Mesendoderm (in vitro differentiated cells): ENCODE results near the gene TTC23L.

Experiments used
- DNase-seq: peaks from one replicate; pipeline ENCODE4 v3.0.0; 2013
- H2AK5ac ChIP-seq: 2 replicates; pipeline ENCODE4 v1.6.1; 2013; ENCODE audit warnings: low read length, inconsistent platforms
- H2BK120ac ChIP-seq: 2 replicates; pipeline ENCODE4 v1.6.1; 2013; ENCODE audit warnings: low read depth, mild to moderate bottlenecking, low read length, moderate library complexity, mixed read lengths
- H2BK15ac ChIP-seq: replicated peaks from 2 replicates; pipeline ENCODE4 v1.6.1; 2013; ENCODE audit warnings: low read depth, mild to moderate bottlenecking, moderate library complexity
- H2BK5ac ChIP-seq: 2 replicates; pipeline ENCODE4 v1.6.1; 2013; ENCODE audit warnings: low read length, inconsistent platforms
- H3K18ac ChIP-seq: 2 replicates; pipeline ENCODE4 v1.6.1; 2013; ENCODE audit warnings: mild to moderate bottlenecking, low read length, mixed read lengths
- H3K23ac ChIP-seq: one replicate; pipeline ENCODE4 v1.6.1; 2013; ENCODE audit warnings: low read length
- H3K27ac ChIP-seq: 2 replicates; pipeline ENCODE4 v1.5.1; 2013; ENCODE audit warnings: low read depth, mild to moderate bottlenecking, inconsistent platforms, low read length, moderate library complexity
- H3K27me3 ChIP-seq: 2 replicates; pipeline ENCODE4 v1.6.1; 2013; ENCODE audit warnings: low read length, control low read depth, mild to moderate bottlenecking, inconsistent platforms; ENCODE audit not compliant: insufficient read depth, poor library complexity
- H3K36me3 ChIP-seq: 2 replicates; pipeline ENCODE4 v1.6.1; 2013; ENCODE audit warnings: low read length, inconsistent platforms; ENCODE audit not compliant: control insufficient read depth, insufficient read depth
- H3K4ac ChIP-seq: one replicate; pipeline ENCODE4 v1.6.1; 2013; ENCODE audit warnings: low read depth, mild to moderate bottlenecking, low read length, moderate library complexity
- H3K4me1 ChIP-seq: 2 replicates; pipeline ENCODE4 v1.6.1; 2013; ENCODE audit warnings: low read depth, low read length, inconsistent platforms; ENCODE audit not compliant: control insufficient read depth
- H3K4me2 ChIP-seq: 2 replicates; pipeline ENCODE4 v1.6.1; 2013; ENCODE audit warnings: low read length
- H3K4me3 ChIP-seq: 2 replicates; pipeline ENCODE4 v1.5.1; 2013; ENCODE audit warnings: mild to moderate bottlenecking, low read length
- H3K56ac ChIP-seq: one replicate; pipeline ENCODE4 v1.6.1; 2013; ENCODE audit warnings: low read length
- H3K79me1 ChIP-seq: 2 replicates; pipeline ENCODE4 v1.6.1; 2013; ENCODE audit warnings: low read length, inconsistent platforms
- H3K79me2 ChIP-seq: 2 replicates; pipeline ENCODE4 v1.6.1; 2013; ENCODE audit warnings: mild to moderate bottlenecking, low read length; ENCODE audit not compliant: control insufficient read depth, insufficient read depth
- H3K9ac ChIP-seq: 2 replicates; pipeline ENCODE4 v1.6.1; 2013; ENCODE audit warnings: low read length, inconsistent platforms
- H4K5ac ChIP-seq: one replicate; pipeline ENCODE4 v1.6.1; 2013; ENCODE audit warnings: low read length
- H4K8ac ChIP-seq: one replicate; pipeline ENCODE4 v1.6.1; 2013; ENCODE audit warnings: low read depth, mild to moderate bottlenecking, control low read depth, low read length, moderate library complexity
- WGBS: extraction: QIAGEN DNeasy Blood & Tissue Kit; methylation state at CpG from one replicate; pipeline ENCODE4 v1.1.7; 2013; ENCODE audit warnings: low lambda C conversion rate, missing lambda C conversion rate; ENCODE audit not compliant: insufficient coverage; ENCODE audit errors: extremely low coverage; 5-methylcytosine and 5-hydroxymethylcytosine counted together

The TTC23L gene

DNA sequence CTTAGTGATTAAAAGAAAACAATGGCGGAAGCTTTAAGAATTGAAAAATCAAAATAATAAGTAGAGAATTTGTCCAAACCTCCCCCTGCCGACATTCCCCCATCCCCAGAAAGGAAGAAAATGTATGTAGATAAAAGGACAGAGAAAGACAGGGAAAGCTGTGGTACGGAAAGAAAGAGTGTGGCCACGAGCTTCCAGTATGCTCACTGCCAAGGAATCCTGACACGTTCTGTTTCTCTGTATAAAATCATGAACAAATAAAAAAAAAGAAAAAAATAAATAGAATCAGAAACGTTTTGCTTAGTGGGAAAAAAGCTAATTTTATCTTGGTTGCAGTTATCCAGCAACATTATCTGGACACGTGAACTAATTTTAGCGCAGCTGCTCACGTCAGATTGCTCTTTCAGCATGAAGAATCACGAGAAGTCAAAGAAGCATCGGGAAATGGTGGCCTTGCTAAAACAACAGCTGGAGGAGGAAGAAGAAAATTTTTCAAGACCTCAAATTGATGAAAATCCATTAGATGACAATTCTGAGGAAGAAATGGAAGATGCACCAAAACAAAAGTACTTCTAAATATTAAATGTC is 105.6 kb downstream of the TTC23L start:
- H3K4me2 ChIP-seq: no peak overlapping the region
- H3K56ac ChIP-seq: no peak overlapping the region
- no peak overlapping the region for H3K18ac ChIP-seq
- no peak overlapping the region for H3K4ac ChIP-seq
- no peak overlapping the region for H4K8ac ChIP-seq
- H3K23ac ChIP-seq: no peak overlapping the region
- H2BK5ac ChIP-seq: no peak overlapping the region
- no peak for DNase-seq
- no peak overlapping the region for H4K5ac ChIP-seq
- no peaks in the 10 kb centered on the region for H3K27me3 ChIP-seq
- no peaks in the 10 kb centered on the region for H3K4me1 ChIP-seq
- peaks cover 6% of the 10 kb centered on the region for H3K36me3 ChIP-seq
- H3K27ac ChIP-seq: no peak overlapping the region
- H2BK120ac ChIP-seq: no peak overlapping the region
- no CpG with 5 or more reads among the region's 11 CpGs for WGBS
- no peak overlapping the region for H3K4me3 ChIP-seq
- H3K79me1 ChIP-seq: no peaks in the 10 kb centered on the region
- H3K79me2 ChIP-seq: no peaks in the 10 kb centered on the region
- H3K9ac ChIP-seq: no peak overlapping the region
- no peak overlapping the region for H2AK5ac ChIP-seq
- H2BK15ac ChIP-seq: no peak overlapping the region
